Spleen (tissue), 11 donors: ENCODE data around the gene KMT2D. TPM values are rescaled to one million over a fixed set of nuclear protein-coding genes. Genes with fewer than 3 reads are reported as not detected.
A peak's percentile ranks its signal among the peaks of the same experiment; 100 is the strongest.

Experiments used
- DNase-seq: peaks from one replicate; pipeline ENCODE4 v3.0.0-alpha.2; 2020
- H3K27ac ChIP-seq, 8 donors: fragments of 200-600 bp; sonication (generic) in 7 of 8; 1 replicate in 4 of 8; 2 replicates in 4 of 8; pipeline versions ENCODE4 v1.5.0 to v1.8.0; 2016 to 2021; ENCODE audit warnings: inconsistent platforms in 4 of 8, mild to moderate bottlenecking in 4 of 8, moderate library complexity in 1 of 8
- H3K27me3 ChIP-seq, 7 donors: fragments of 200-600 bp; sonication (generic) in 6 of 7; replicated peaks in 1 of 7; 1 replicate in 4 of 7; 2 replicates in 3 of 7; pipeline versions ENCODE4 v1.5.0 to v1.8.0; 2016 to 2021; ENCODE audit warnings: inconsistent platforms in 3 of 7, mild to moderate bottlenecking in 1 of 7
- H3K36me3 ChIP-seq, 6 donors: fragments of 200-600 bp; sonication (generic) in 5 of 6; 1 replicate in 4 of 6; 2 replicates in 2 of 6; pipeline versions ENCODE4 v1.5.0 to v1.8.0; 2016 to 2021; ENCODE audit warnings: inconsistent platforms in 2 of 6
- H3K4me1 ChIP-seq, 6 donors: fragments of 200-600 bp; sonication (generic) in 5 of 6; 1 replicate in 3 of 6; 2 replicates in 3 of 6; pipeline versions ENCODE4 v1.5.0 to v1.8.0; 2016 to 2021; ENCODE audit warnings: inconsistent platforms in 3 of 6
- H3K4me3 ChIP-seq, 8 donors: fragments of 200-600 bp; sonication (generic) in 7 of 8; 1 replicate in 4 of 8; 2 replicates in 4 of 8; pipeline versions ENCODE4 v1.5.0 to v1.8.0; 2016 to 2021; ENCODE audit warnings: inconsistent platforms in 4 of 8, mild to moderate bottlenecking in 4 of 8, moderate library complexity in 2 of 8
- H3K9me3 ChIP-seq, 8 donors: fragments of 200-600 bp; sonication (generic) in 7 of 8; 1 replicate in 4 of 8; 2 replicates in 4 of 8; pipeline versions ENCODE4 v1.5.0 to v1.8.0; 2016 to 2021; ENCODE audit warnings: inconsistent platforms in 4 of 8
- CTCF ChIP-seq, 11 experiments: fragments of 200-600 bp in 7 of 11; fragments of 450-650 bp in 4 of 11; sonication (generic) in 4 of 11; IDR thresholded peaks in 8 of 11; conservative IDR thresholded peaks in 3 of 11; 1 replicate in 7 of 11; 2 replicates in 4 of 11; pipeline versions ENCODE4 v1.4.0 to v1.8.0; 2016 to 2021; ENCODE audit warnings: antibody characterized with exemption in 11 of 11, inconsistent platforms in 4 of 11, mild to moderate bottlenecking in 1 of 11
- POLR2A ChIP-seq, 3 donors: fragments of 450-650 bp; IDR thresholded peaks; one replicate each; pipeline ENCODE4 v1.5.1; 2017; ENCODE audit warnings: antibody characterized with exemption in 3 of 3, mild to moderate bottlenecking in 1 of 3
- POLR2AphosphoS5 ChIP-seq, 3 donors: sonication (generic); formaldehyde crosslinking; IDR thresholded peaks; one replicate each; pipeline ENCODE4 v1.5.1; 2017; ENCODE audit warnings: antibody characterized with exemption in 3 of 3
- WGBS, 5 donors: extraction: QIAGEN DNeasy Blood & Tissue Kit in 3 of 5; methylation state at CpG; one replicate each; pipeline versions ENCODE4 v1.1.5 to v1.1.7; 2013 to 2018; 5-methylcytosine and 5-hydroxymethylcytosine counted together
- intact Hi-C: fragments of 100-400 bp; cut with DNase I; formaldehyde crosslinking; loops from one replicate; pipeline ENCODE4 v1.15.0; 2023; ENCODE audit warnings: low total_unique reads
- polyA plus RNA-seq, 3 donors: library from polyadenylated mRNA; stranded (reverse); fragments of 200-250 nt; gene quantifications; one replicate each; pipeline ENCODE4 v1.2.1, GENCODE V29; 2013
- total RNA-seq, 7 donors: library from RNA; depleted of rRNA in 3 of 7; stranded (reverse); fragments of >200 nt in 3 of 7; fragmentation: NEBNext Ultra II Directional in 4 of 7; extraction: Animal tissue kit (Norgen Biotek cat#: 25700) in 4 of 7; gene quantifications; one replicate each; pipeline versions ENCODE4 v1.1.0 to v1.2.1, GENCODE V29; 2016 to 2021
- donor health status: healthy with polysubstance abuse.
- donor health status: DM: no; HTN: no; CAD: no; lungs with moderate emphysema.
- donor health status: DM: no; HTN: no; CAD: no.
- donor health status: Bipolar disorder and iron deficiency.
- donor health status: healthy.
- donor health status: DM: no; HTN: no; CAD: no.
- donor health status: DM: yes; HTN: yes; CAD: no.

KMT2D gene
- total and polyA plus RNA-seq, 10 donors: 5.1 to 172 (median 140) TPM

GRCh38 chr12:49030714-49031572, 29.7 kb downstream of the KMT2D start:
- DNase-seq: no peak

GRCh38 chr12:49030119-49030518, 30.5 kb downstream of the KMT2D start:
- DNase-seq: no peak
- TF ChIP-seq CTCF (IDR thresholded peaks at IDR 0.05 in 8 of 11, conservative IDR thresholded peaks at IDR 0.05 in 3 of 11) (no peak), POLR2A (IDR thresholded peaks at IDR 0.05) (no peak), POLR2AphosphoS5 (IDR thresholded peaks at IDR 0.05) (no peak)
- no peaks in the 10 kb centered on the region for H3K27me3 ChIP-seq
- no peak overlapping the region for H3K27ac ChIP-seq
- peaks cover 0 to 9% (median 0%) of the 10 kb centered on the region in 6 donors for H3K4me1 ChIP-seq
- 87 to 96% (median 92%) methylated on average over 7 to 8 of the region's 8 CpGs for WGBS, 5 donors
- peaks cover 0 to 100% (median 88%) of the 10 kb centered on the region in 6 donors for H3K36me3 ChIP-seq
- no peak overlapping the region for H3K4me3 ChIP-seq
- intact Hi-C loops: no loop called here
- no peaks in the 10 kb centered on the region for H3K9me3 ChIP-seq

More at GRCh38 chr12:49030714-49031572, 29.7 kb downstream of the KMT2D start:
- TF ChIP-seq CTCF (IDR thresholded peaks at IDR 0.05 in 8 of 11, conservative IDR thresholded peaks at IDR 0.05 in 3 of 11) (no peak), POLR2AphosphoS5 (IDR thresholded peaks at IDR 0.05) (peak in 2 of 3 donors; percentile 11 to 49)
- intact Hi-C loops: no loop called here
- Histone ChIP-seq H3K4me3 (no peak overlapping the region), H3K27ac (no peak overlapping the region), H3K4me1 (peaks cover 0 to 9% (median 0%) of the 10 kb centered on the region in 6 donors), H3K27me3 (no peaks in the 10 kb centered on the region), H3K9me3 (no peaks in the 10 kb centered on the region), H3K36me3 (peaks cover 0 to 100% (median 83%) of the 10 kb centered on the region in 6 donors)
- 95 to 97% (median 96%) methylated on average over 18 to 19 of the region's 19 CpGs for WGBS, 5 donors

- no peak for DNase-seq
- Histone ChIP-seq H3K27me3 (no peaks in the 10 kb centered on the region), H3K4me1 (peaks cover 0 to 9% (median 0%) of the 10 kb centered on the region in 6 donors), H3K27ac (no peak overlapping the region), H3K36me3 (peaks cover 0 to 100% (median 89%) of the 10 kb centered on the region in 6 donors), H3K9me3 (no peaks in the 10 kb centered on the region), H3K4me3 (no peak overlapping the region)
- WGBS, 5 donors: 91 to 95% (median 93%) methylated on average over 7 to 10 of the region's 10 CpGs
- peak in 2 of 3 donors; percentile 26 to 44 for TF ChIP-seq POLR2AphosphoS5 (IDR thresholded peaks at IDR 0.05)
- TF ChIP-seq CTCF (IDR thresholded peaks at IDR 0.05 in 8 of 11, conservative IDR thresholded peaks at IDR 0.05 in 3 of 11): no peak
- no peak for TF ChIP-seq POLR2A (IDR thresholded peaks at IDR 0.05)
- intact Hi-C loops: no loop called here
These were observed 31.8 kb downstream of the KMT2D start for GRCh38 chr12:49028666-49029275.
